ENCODE results near the gene STYXL2. TPM values are rescaled to one million over a fixed set of nuclear protein-coding genes. Genes with fewer than 3 reads are reported as not detected.

STYXL2 gene
- total RNA-seq, 6 experiments from 2014 or later, result 0.12 TPM; not detected in 5

DNA sequence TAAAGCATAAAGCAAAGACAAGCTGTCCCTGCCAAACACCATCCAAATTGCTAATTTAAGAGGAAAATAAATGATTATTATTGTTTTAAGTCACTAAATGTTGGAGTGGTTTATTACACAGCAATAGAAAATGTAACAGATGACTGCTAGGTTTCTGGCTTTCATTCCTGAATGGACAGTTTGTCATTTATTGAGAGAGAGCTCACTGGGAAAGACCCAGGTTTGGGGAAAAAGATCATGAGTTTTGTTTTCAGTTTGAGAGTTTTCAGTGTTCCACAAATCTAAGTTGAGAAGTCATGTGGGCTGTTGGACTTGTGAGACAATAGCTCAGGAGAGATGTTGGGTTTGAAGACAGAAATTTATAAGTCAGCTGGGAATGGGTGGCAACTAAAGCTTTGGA lies 9.1 kb upstream of the STYXL2 start:
- Histone ChIP-seq H3K27me3 (no peaks in the 10 kb centered on the region), H3K27ac (no peak overlapping the region), H3K9me3 (no peaks in the 10 kb centered on the region), H3K36me3 (no peaks in the 10 kb centered on the region), H3K4me3 (no peak overlapping the region), H3K4me1 (no peaks in the 10 kb centered on the region)
- ATAC-seq, result no peak
- no peak for DNase-seq
- intact Hi-C loops (cut with DNase I), result no loop called here
- TF ChIP-seq, protein P1, sequence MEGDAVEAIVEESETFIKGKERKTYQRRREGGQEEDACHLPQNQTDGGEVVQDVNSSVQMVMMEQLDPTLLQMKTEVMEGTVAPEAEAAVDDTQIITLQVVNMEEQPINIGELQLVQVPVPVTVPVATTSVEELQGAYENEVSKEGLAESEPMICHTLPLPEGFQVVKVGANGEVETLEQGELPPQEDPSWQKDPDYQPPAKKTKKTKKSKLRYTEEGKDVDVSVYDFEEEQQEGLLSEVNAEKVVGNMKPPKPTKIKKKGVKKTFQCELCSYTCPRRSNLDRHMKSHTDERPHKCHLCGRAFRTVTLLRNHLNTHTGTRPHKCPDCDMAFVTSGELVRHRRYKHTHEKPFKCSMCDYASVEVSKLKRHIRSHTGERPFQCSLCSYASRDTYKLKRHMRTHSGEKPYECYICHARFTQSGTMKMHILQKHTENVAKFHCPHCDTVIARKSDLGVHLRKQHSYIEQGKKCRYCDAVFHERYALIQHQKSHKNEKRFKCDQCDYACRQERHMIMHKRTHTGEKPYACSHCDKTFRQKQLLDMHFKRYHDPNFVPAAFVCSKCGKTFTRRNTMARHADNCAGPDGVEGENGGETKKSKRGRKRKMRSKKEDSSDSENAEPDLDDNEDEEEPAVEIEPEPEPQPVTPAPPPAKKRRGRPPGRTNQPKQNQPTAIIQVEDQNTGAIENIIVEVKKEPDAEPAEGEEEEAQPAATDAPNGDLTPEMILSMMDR (IDR thresholded peaks at IDR 0.05), result no peak
- TF ChIP-seq POLR2A (IDR thresholded peaks at IDR 0.05), result no peak

DNA sequence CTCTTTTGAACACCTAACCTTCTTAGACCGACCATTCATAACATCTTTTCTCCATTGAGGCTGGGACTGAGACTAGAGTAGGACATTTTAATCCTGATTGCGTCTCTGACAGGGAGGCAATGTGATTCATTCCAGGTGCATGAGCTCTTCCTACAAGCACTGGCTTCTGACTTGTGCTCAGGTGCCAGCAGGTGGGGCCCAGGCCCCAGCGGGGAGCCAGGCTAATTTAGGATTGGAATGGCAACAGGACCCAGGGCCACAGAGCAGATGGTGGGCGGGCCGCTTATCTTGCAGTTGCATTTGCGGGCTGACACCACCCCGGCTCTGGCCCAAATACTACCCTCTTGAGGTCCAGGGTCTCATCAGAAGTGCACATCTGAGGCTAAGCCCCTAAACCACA lies 7.8 kb upstream of the STYXL2 start:
- TF ChIP-seq, protein P1 (IDR thresholded peaks at IDR 0.05), result no peak
- no peak for TF ChIP-seq POLR2A (IDR thresholded peaks at IDR 0.05)
- intact Hi-C loops (cut with DNase I), result no loop called here
- H3K4me1 ChIP-seq, result no peaks in the 10 kb centered on the region
- no peak overlapping the region for H3K27ac ChIP-seq
- DNase-seq (no peak), ATAC-seq (no peak)
- no peaks in the 10 kb centered on the region for H3K27me3 ChIP-seq
- H3K4me3 ChIP-seq, result no peak overlapping the region
- H3K9me3 ChIP-seq, result no peaks in the 10 kb centered on the region
- WGBS (ENCODE audit: insufficient coverage, low coverage, low lambda C conversion rate, missing lambda C conversion rate), result 77% methylated on average over 3 of the region's 7 CpGs
- H3K36me3 ChIP-seq, result no peaks in the 10 kb centered on the region

DNA sequence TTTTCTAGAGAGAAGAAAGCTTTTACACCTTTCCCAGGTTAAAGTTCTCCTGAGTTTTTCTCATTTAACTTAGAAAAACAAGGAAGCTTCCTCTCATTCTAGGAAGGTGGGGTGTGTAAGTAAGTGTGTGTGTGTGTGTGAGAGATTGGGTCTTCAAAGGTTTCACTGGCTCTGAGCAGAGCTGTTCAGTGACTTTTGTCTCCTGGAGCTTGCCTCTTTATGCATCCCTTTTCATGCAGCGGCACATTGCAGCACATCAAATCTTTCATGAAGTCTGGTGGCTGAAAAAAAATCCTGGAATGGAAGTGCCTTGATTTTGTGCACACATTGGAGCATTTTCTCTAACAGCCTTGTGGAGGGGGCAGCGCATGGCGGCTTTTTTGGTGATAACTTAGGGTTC lies 7.1 kb upstream of the STYXL2 start:
- Histone ChIP-seq H3K27ac (no peak overlapping the region), H3K9me3 (no peaks in the 10 kb centered on the region), H3K4me3 (no peak overlapping the region), H3K27me3 (no peaks in the 10 kb centered on the region), H3K36me3 (no peaks in the 10 kb centered on the region), H3K4me1 (no peaks in the 10 kb centered on the region)
- DNase-seq (no peak), ATAC-seq (no peak)
- TF ChIP-seq, protein P1 (IDR thresholded peaks at IDR 0.05), result no peak
- no peak for TF ChIP-seq POLR2A (IDR thresholded peaks at IDR 0.05)
- intact Hi-C loops (cut with DNase I), result no loop called here
- WGBS (ENCODE audit: insufficient coverage, low coverage, low lambda C conversion rate, missing lambda C conversion rate), result 65% methylated on average over 3 of the region's 3 CpGs

DNA sequence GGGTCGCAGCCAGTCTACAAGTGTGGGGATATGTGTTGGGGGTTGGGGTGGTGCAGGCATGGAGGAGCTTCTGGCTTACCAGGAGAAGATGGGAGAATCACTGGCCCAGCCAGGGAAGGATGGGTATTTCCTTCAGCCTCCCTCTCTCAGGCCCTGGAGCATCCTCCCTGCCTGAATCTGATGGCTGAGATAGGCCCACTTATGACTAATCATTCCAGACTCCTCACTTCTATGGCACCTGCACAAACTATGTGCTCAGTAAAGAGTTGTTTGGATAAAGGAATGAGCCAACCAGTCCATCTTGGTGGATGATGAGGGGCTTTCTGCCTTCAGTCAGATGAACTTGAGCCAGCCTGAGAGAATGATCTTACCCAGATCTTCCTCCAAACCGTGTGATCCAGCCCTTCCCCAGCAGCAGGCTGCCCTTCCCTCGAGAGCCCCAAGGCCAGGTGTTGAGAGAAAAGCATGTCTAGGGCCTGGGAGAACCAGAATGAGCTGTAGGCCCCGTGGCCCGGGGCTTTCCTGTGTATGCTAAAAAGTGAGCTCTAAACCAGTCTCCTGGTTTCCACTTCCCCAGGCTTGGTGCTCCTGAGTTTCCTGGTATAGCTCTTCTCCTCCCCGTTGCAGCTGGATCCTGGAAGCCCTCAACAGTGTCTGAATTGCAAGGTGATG lies 5.0 kb upstream of the STYXL2 start:
- Histone ChIP-seq H3K4me1 (no peaks in the 10 kb centered on the region), H3K4me3 (no peak overlapping the region), H3K27me3 (no peaks in the 10 kb centered on the region), H3K27ac (no peak overlapping the region), H3K36me3 (no peaks in the 10 kb centered on the region), H3K9me3 (no peaks in the 10 kb centered on the region)
- ATAC-seq (no peak), DNase-seq (no peak)
- no peak for TF ChIP-seq POLR2A (IDR thresholded peaks at IDR 0.05)
- TF ChIP-seq, protein P1 (IDR thresholded peaks at IDR 0.05), result no peak
- 80% methylated on average over 1 of the region's 6 CpGs for WGBS (ENCODE audit: insufficient coverage, low coverage, low lambda C conversion rate, missing lambda C conversion rate)
- intact Hi-C loops (cut with DNase I), result no loop called here

DNA sequence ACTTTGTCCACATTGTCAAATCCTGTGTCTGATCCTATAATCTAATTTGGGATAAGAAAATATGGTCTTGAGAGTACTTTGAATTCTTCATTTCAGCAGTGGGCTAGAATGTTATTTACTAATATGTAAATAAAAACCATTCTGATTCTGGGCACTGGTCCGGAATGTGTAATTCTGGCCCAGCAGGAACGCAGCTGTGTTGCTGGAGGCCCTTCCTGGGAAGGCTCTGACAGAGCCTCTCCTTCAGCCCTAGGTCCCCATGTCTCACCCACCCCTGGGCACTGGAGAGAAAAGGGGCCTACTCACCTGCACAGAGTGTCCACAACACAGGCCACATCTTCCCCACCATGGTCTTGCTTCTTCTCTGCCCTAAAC lies 3.9 kb upstream of the STYXL2 start:
- Histone ChIP-seq H3K27me3 (no peaks in the 10 kb centered on the region), H3K36me3 (no peaks in the 10 kb centered on the region), H3K4me1 (no peaks in the 10 kb centered on the region), H3K4me3 (no peak overlapping the region), H3K9me3 (no peaks in the 10 kb centered on the region), H3K27ac (no peak overlapping the region)
- intact Hi-C loops (cut with DNase I), result no loop called here
- TF ChIP-seq, protein P1 (IDR thresholded peaks at IDR 0.05), result no peak
- no peak for TF ChIP-seq POLR2A (IDR thresholded peaks at IDR 0.05)
- ATAC-seq (no peak), DNase-seq (no peak)
- 46% methylated on average over 2 of the region's 2 CpGs for WGBS (ENCODE audit: insufficient coverage, low coverage, low lambda C conversion rate, missing lambda C conversion rate)

Data from right lobe of liver (tissue), 6 donors.